Ovary (tissue), 9 donors: ENCODE measurements around the gene ADNP2. TPM values are rescaled to one million over a fixed set of nuclear protein-coding genes. Genes with fewer than 3 reads are reported as not detected.
A peak's percentile ranks its signal among the peaks of the same experiment; 100 is the strongest.

Experiments used
- DNase-seq, 5 donors: peaks; one replicate each; pipeline ENCODE4 v3.0.0-alpha.2; 2019 to 2020
- H3K27ac ChIP-seq, 2 donors: fragments of 200-600 bp; one replicate each; pipeline versions ENCODE4 v1.5.1 to v1.8.0; 2019 to 2022
- H3K27me3 ChIP-seq: fragments of 200-600 bp; one replicate; pipeline ENCODE4 v1.8.0; 2022
- H3K36me3 ChIP-seq: fragments of 200-600 bp; sonication (generic); one replicate; pipeline ENCODE4 v1.5.1; 2019
- H3K4me1 ChIP-seq: one replicate; pipeline ENCODE4 v1.8.1; 2013; ENCODE audit warnings: mild to moderate bottlenecking, moderate library complexity; ENCODE audit not compliant: insufficient read depth
- H3K4me3 ChIP-seq: fragments of 200-600 bp; sonication (generic); one replicate; pipeline ENCODE4 v1.5.1; 2017
- H3K9me3 ChIP-seq, 2 donors: fragments of 200-600 bp in 1 of 2; sonication (generic) in 1 of 2; one replicate each; pipeline versions ENCODE4 v1.5.1 to v1.8.1; 2013 to 2019; ENCODE audit warnings: mild to moderate bottlenecking in 1 of 2, moderate library complexity in 1 of 2
- CTCF ChIP-seq, 3 donors: fragments of 450-650 bp in 2 of 3; fragments of 200-600 bp in 1 of 3; IDR thresholded peaks; one replicate each; pipeline versions ENCODE4 v1.5.1 to v1.8.0; 2016 to 2022; ENCODE audit warnings: antibody characterized with exemption in 3 of 3, mild to moderate bottlenecking in 1 of 3
- EP300 ChIP-seq: sonication (generic); formaldehyde crosslinking; IDR thresholded peaks from one replicate; pipeline ENCODE4 v1.6.1; 2017; ENCODE audit warnings: antibody characterized with exemption
- POLR2A ChIP-seq: fragments of 450-650 bp; IDR thresholded peaks from one replicate; pipeline ENCODE4 v1.6.1; 2017; ENCODE audit warnings: antibody characterized with exemption, mild to moderate bottlenecking, moderate library complexity
- WGBS, 3 donors: extraction: QIAGEN DNeasy Blood & Tissue Kit in 1 of 3; methylation state at CpG; one replicate each; pipeline versions ENCODE4 v1.1.5 to v1.1.7; 2013 to 2017; 5-methylcytosine and 5-hydroxymethylcytosine counted together
- intact Hi-C, 4 donors: fragments of 100-400 bp; cut with DNase I; formaldehyde crosslinking; loops; one replicate each; pipeline versions ENCODE4 v1.11.0 to v1.15.1; 2022 to 2023
- polyA plus RNA-seq, 2 donors: library from polyadenylated mRNA; stranded (reverse); fragments of 200-250 nt in 1 of 2; fragments of 350-450 nt in 1 of 2; fragmentation: Illumina TruSeq in 1 of 2; extraction: RNeasy Lipid Tissue Mini Kit (QIAGEN cat#74804) in 1 of 2; gene quantifications; one replicate each; pipeline ENCODE4 v1.2.3, GENCODE V29; 2013 to 2014
- total RNA-seq, 7 donors: library from RNA; depleted of rRNA in 2 of 7; stranded (reverse); fragments of >200 nt in 2 of 7; fragmentation: NEBNext Ultra II Directional in 3 of 7; extraction: Animal tissue kit (Norgen Biotek cat#: 25700) in 3 of 7; gene quantifications; one replicate each; pipeline versions ENCODE4 v1.1.0 to v1.2.4, GENCODE V29; 2016 to 2023
- donor health status: DM: no; HTN: no; CAD: no; lungs with moderate emphysema.
- donor health status: DM: no; HTN: no; CAD: no.
- donor health status: Bipolar disorder and iron deficiency.
- donor health status: DM: yes; HTN: yes; CAD: no.
- donor health status: DM: no; HTN: no; CAD: no.
- donor health status: DM: yes; HTN: yes; CAD: no.

Gene ADNP2
- total and polyA plus RNA-seq, 9 donors = 6.7 to 24.6 (median 16.7) TPM

GRCh38 chr18:80108121-80108536, 933 bp upstream of the ADNP2 start:
- Histone ChIP-seq H3K36me3 (no peaks in the 10 kb centered on the region), H3K4me1 (peaks cover 2% of the 10 kb centered on the region), H3K9me3 (no peaks in the 10 kb centered on the region), H3K27ac (peak overlapping the region; percentile 21 to 93), H3K27me3 (no peaks in the 10 kb centered on the region), H3K4me3 (no peak overlapping the region)
- TF ChIP-seq EP300 = no peak
- no peak for TF ChIP-seq CTCF (IDR thresholded peaks at IDR 0.05)
- no peak for TF ChIP-seq POLR2A
- DNase-seq = peak; percentile 28 to 55 (median 50)
- 89 to 92% (median 90%) methylated on average over 23 of the region's 23 CpGs for WGBS, 3 donors
- intact Hi-C loops = loop anchor here in 2 of 4 donors (5.0 to 10.0 kb wide), 2 partner anchors 73 to 76 kb away; partner anchors contain the start of gene RBFA (in 2 of the 2)

DNA sequence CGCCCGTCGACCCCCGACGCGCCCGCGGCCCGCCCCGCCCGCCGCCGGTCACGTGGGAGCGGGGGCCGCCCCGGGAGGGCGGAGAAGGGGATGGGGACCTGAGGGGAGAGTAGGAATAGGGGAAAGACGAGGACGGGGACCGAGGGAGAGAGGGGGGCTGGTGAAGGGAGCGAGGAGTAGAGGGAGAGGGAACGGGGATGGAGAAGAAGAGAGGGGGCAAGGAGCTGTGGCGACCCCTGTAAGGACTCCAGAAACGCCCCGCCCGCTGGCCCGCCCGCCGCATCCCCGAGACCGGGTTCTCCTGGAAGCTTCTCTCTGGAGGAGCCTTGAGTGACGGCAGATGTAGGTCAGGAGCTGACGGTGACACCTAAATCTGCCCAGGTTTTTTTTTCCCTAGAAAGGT, 615 bp downstream of the ADNP2 start:
- Histone ChIP-seq H3K9me3 (no peaks in the 10 kb centered on the region), H3K27me3 (no peaks in the 10 kb centered on the region), H3K27ac (peak overlapping the region; percentile 93 to 96), H3K36me3 (no peaks in the 10 kb centered on the region), H3K4me3 (peak overlapping the region; percentile 66), H3K4me1 (peaks cover 3% of the 10 kb centered on the region)
- TF ChIP-seq CTCF (IDR thresholded peaks at IDR 0.05) (no peak), EP300 (no peak), POLR2A (no peak)
- WGBS, 3 donors = 0 to 1% (median 0%) methylated on average over 16 to 34 of the region's 34 CpGs
- peak; percentile 31 to 66 (median 59) for DNase-seq
- intact Hi-C loops = loop anchor here in 2 of 4 donors (5.0 to 10.0 kb wide), 2 partner anchors 75 to 77 kb away; partner anchors contain the start of gene RBFA (in 2 of the 2)

DNA sequence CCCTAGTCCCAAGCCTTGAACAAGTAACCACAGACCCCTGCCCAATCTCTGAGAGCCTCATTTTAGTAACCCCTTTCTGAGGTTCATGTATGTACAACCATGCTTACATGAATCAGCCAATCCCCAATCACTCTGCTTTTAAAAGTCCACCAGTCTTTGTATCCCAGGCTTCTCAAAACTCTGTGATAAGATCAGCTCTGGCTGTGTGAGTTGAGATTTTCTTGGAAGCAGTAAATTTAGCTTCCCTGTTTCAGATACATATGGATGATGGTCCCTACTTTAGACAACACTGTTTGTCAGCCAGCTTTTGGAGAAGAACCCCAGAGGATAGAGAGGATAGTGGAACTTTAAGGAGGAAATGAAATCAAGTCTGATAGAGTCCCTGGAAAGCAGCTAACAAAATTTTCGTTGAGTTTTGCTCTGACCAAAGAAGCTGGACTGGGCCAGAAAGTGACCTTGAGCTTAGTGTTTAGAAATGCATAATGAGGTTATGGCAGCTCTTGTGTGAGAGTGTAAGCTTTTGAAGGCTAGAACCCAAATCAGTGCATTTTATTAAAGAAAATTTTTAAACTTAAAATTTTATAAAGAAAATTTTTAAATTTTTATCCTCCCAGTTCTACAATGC, 3.7 kb downstream of the ADNP2 start:
- 0 to 7% (median 3%) methylated on average over 1 of the region's 1 CpG for WGBS, 3 donors

GRCh38 chr18:80115035-80115434, 6.0 kb downstream of the ADNP2 start:
- WGBS, 3 donors = 90 to 96% (median 93%) methylated on average over 4 of the region's 4 CpGs
- no peaks in the 10 kb centered on the region for H3K36me3 ChIP-seq

More for the DNA sequence above, 3.7 kb downstream of the ADNP2 start:
- intact Hi-C loops = no loop called here
- H3K9me3 ChIP-seq = no peaks in the 10 kb centered on the region
- peak overlapping the region in 1 of 2 donors; percentile 17 for H3K27ac ChIP-seq
- peaks cover 4% of the 10 kb centered on the region for H3K4me1 ChIP-seq
- no peak for DNase-seq
- H3K4me3 ChIP-seq = no peak overlapping the region
- H3K36me3 ChIP-seq = no peaks in the 10 kb centered on the region
- TF ChIP-seq EP300 (no peak), POLR2A (no peak), CTCF (IDR thresholded peaks at IDR 0.05) (no peak)
- no peaks in the 10 kb centered on the region for H3K27me3 ChIP-seq

More at GRCh38 chr18:80115035-80115434, 6.0 kb downstream of the ADNP2 start:
- TF ChIP-seq POLR2A = no peak
- no peak for TF ChIP-seq CTCF (IDR thresholded peaks at IDR 0.05)
- no peak for TF ChIP-seq EP300
- Histone ChIP-seq H3K9me3 (no peaks in the 10 kb centered on the region), H3K27ac (no peak overlapping the region), H3K27me3 (no peaks in the 10 kb centered on the region), H3K4me1 (peaks cover 4% of the 10 kb centered on the region), H3K4me3 (no peak overlapping the region)
- no peak for DNase-seq
- intact Hi-C loops = no loop called here
